ENCODE data around the gene SLC35G1. TPM values are rescaled to one million over a fixed set of nuclear protein-coding genes. Genes with fewer than 3 reads are reported as not detected.

The SLC35G1 gene
- total RNA-seq, 1 experiment from 2014 or later, result 2.1 TPM

DNA sequence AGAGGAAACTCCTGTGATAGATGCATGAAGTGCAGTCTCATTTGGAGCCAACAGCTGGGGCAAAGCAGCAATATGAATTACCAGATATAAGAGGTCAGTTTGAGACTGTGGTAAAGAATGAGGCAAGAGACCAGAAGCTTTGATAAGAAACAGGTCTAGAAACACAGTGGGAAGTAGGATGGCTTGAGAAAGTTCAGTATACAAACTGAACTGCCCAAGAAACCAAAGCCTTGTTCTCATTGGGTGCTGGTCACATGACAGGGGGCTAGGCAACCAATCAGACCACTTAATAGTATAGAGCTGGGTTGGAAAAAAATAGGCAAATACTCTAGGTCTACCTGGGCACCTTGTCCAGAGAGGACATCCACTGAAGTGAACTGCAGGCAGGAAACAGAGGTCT is 53.7 kb downstream of the SLC35G1 start:
- Histone ChIP-seq H3K4me2 (ENCODE audit: low read depth, low read length, poor library complexity, severe bottlenecking) (no peak overlapping the region), H3K4me1 (ENCODE audit: low read length) (no peaks in the 10 kb centered on the region), H3K4me3 (ENCODE audit: low read length) (no peak overlapping the region), H2AFZ (ENCODE audit: low read length) (no peak overlapping the region), H3K9me2 (replicated peaks; ENCODE audit: insufficient read depth, low read length) (no peaks in the 10 kb centered on the region), H3K79me2 (ENCODE audit: low read length) (no peaks in the 10 kb centered on the region), H3K27me3 (ENCODE audit: low read length) (no peaks in the 10 kb centered on the region), H3K27ac (ENCODE audit: low read length) (no peak overlapping the region), H3K36me3 (ENCODE audit: insufficient read depth, low read length) (no peaks in the 10 kb centered on the region), H3K9ac (ENCODE audit: low read length) (no peak overlapping the region), H4K20me1 (ENCODE audit: insufficient read depth, low read depth, low read length) (no peaks in the 10 kb centered on the region), H3K9me3 (ENCODE audit: low read length) (no peaks in the 10 kb centered on the region)
- DNase-seq, result no peak

DNA sequence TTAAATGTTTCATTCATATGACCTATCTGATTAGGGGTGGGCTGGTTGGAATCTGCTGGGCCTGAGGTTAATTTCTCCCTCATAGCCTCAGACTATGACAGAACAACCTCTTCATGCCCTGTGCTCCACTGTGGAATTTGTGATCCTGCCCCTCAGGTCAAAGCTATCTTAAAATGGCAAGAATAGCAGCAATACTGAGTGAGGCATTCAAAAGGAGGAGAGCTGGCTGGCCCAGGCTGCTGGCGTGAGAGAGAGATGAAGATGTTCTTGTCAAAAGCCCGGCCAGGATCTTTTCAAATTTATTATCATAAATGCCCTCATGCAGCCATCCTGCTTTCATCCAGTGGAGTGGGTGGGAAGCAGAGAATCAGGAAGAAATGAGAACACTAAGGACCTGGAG is 58.1 kb downstream of the SLC35G1 start:
- no peak overlapping the region for H3K4me3 ChIP-seq (ENCODE audit: low read length)
- H3K9me2 ChIP-seq (replicated peaks; ENCODE audit: insufficient read depth, low read length), result no peaks in the 10 kb centered on the region
- no peak overlapping the region for H2AFZ ChIP-seq (ENCODE audit: low read length)
- no peak overlapping the region for H3K9ac ChIP-seq (ENCODE audit: low read length)
- H3K79me2 ChIP-seq (ENCODE audit: low read length), result no peaks in the 10 kb centered on the region
- no peaks in the 10 kb centered on the region for H3K27me3 ChIP-seq (ENCODE audit: low read length)
- H3K36me3 ChIP-seq (ENCODE audit: insufficient read depth, low read length), result no peaks in the 10 kb centered on the region
- no peak overlapping the region for H3K4me2 ChIP-seq (ENCODE audit: low read depth, low read length, poor library complexity, severe bottlenecking)
- no peak overlapping the region for H3K27ac ChIP-seq (ENCODE audit: low read length)
- no peaks in the 10 kb centered on the region for H3K4me1 ChIP-seq (ENCODE audit: low read length)
- H3K9me3 ChIP-seq (ENCODE audit: low read length), result no peaks in the 10 kb centered on the region
- no peak for DNase-seq
- no peaks in the 10 kb centered on the region for H4K20me1 ChIP-seq (ENCODE audit: insufficient read depth, low read depth, low read length)

Other genes with a start within 250 kb of the SLC35G1 start
- gene FRA10AC1, start 191.4 kb upstream of the SLC35G1 start, total RNA-seq (2014; rRNA removed; shearing (Covaris generic); ENCODE audit: low replicate concordance), result 11.6 and 27.6 TPM in 2 replicates
- gene LGI1, start 136.0 kb upstream of the SLC35G1 start, total RNA-seq (2014; rRNA removed; shearing (Covaris generic); ENCODE audit: low replicate concordance), result not detected in 2 replicates
- gene PLCE1, start 100.0 kb downstream of the SLC35G1 start, total RNA-seq (2014; rRNA removed; shearing (Covaris generic); ENCODE audit: low replicate concordance), result not detected in 2 replicates